ENCODE results near the gene ZIC2. TPM values are rescaled to one million over a fixed set of nuclear protein-coding genes. Genes with fewer than 3 reads are reported as not detected.

The ZIC2 gene
- total and polyA plus RNA-seq, 2 of the 4 experiments (the other 2 are of a cell fraction), result not detected

DNA sequence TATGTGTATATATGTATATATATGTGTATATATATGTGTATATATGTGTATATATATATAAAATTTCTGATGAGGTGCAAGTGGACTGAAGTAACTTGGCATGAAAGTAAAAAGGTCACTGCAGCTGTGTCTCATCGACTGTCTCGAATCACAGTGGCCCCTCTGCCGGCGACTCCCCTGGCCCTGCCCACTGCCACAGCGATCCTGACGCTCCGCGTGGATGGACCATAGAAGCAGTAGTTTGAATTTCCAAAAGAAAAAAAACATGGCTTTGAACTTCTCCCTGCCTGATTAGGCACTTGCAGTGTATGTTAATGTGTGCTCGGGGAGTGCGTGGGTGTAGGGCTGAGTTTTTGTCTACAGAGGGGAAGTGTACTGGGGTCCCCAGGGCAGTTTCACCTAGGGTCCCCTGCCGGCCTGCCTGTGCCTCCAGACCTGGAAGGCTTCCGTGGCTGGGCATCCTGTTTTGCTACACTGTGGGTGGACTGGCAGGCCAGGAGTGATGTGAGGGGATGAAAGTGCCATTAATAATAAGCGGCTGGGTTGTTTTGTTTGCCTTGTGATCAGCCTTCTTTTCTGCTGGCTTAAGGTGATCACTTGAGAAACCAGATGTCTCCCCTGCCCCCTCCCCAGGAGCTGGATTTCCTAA, 20.8 kb upstream of the ZIC2 start:
- Histone ChIP-seq H3K9me1 (ENCODE audit: insufficient read depth, low read length) (no peaks in the 10 kb centered on the region), H3K23ac (ENCODE audit: low read depth, low read length) (no peak overlapping the region), H3K27me3 (ENCODE audit: control insufficient read depth, insufficient read depth, low read length) (peaks cover 80% of the 10 kb centered on the region), H3K36me3 (ENCODE audit: control insufficient read depth, insufficient read depth, low read length) (no peaks in the 10 kb centered on the region), H3K79me1 (ENCODE audit: low read depth in 1 of 2, low read length in 2 of 2) (no peaks in the 10 kb centered on the region), H3K4me3 (ENCODE audit: insufficient read depth, low read depth, low read length) (no peak overlapping the region), H3K9me3 (ENCODE audit: control insufficient read depth, insufficient read depth, low read length) (peaks cover 12% of the 10 kb centered on the region; the same call in 1 of the 2 replicates), H4K91ac (ENCODE audit: insufficient read depth, low read depth, low read length) (no peak overlapping the region), H2BK20ac (ENCODE audit: low read depth, low read length) (no peak overlapping the region), H3K9ac (ENCODE audit: low read depth, low read length) (no peak overlapping the region), H2AK5ac (ENCODE audit: low read depth, low read length) (no peak overlapping the region), H2AK9ac (replicated peaks; ENCODE audit: low read depth, low read length, poor library complexity) (no peak overlapping the region), H2BK120ac (ENCODE audit: low read depth, low read length) (no peak overlapping the region), H3K4me2 (ENCODE audit: low read depth, low read length) (no peak overlapping the region), H3K18ac (ENCODE audit: low read depth, low read length) (no peak overlapping the region), H3K4ac (ENCODE audit: low read depth, low read length) (no peak overlapping the region), H3K14ac (replicated peaks; ENCODE audit: low read depth, low read length) (no peak overlapping the region), H4K5ac (ENCODE audit: low read depth, low read length) (no peak overlapping the region), H4K8ac (ENCODE audit: low read depth in 2 of 2, low read length in 2 of 2) (no peak overlapping the region), H2AFZ (replicated peaks; ENCODE audit: low read length, poor library complexity) (no peak overlapping the region), H3K4me1 (ENCODE audit: control insufficient read depth, insufficient read depth, low read length) (no peaks in the 10 kb centered on the region), H3K56ac (ENCODE audit: extremely low read depth, insufficient read depth, low read length) (no peak overlapping the region), H2BK5ac (ENCODE audit: low read depth, low read length, poor library complexity, severe bottlenecking) (no peak overlapping the region), H4K20me1 (ENCODE audit: insufficient read depth, low read length) (no peaks in the 10 kb centered on the region), H3K27ac (ENCODE audit: insufficient read depth, low read length) (no peak overlapping the region), H2BK15ac (ENCODE audit: low read depth, low read length) (no peak overlapping the region)
- ATAC-seq (ENCODE audit: low read depth) (no peak), DNase-seq (no peak)
- BruUV-seq (replicated peaks), result no TSS peak
- intact Hi-C loops (cut with micrococcal nuclease) (no loop called here), dilution Hi-C loops (cut with HindIII; ENCODE audit: low sequenced_read_pairs, unreplicated experiment) (no loop called here), in situ Hi-C loops (cut with MboI; ENCODE audit: low sequenced_read_pairs) (no loop called here)
- 0% methylated on average over 4 of the region's 13 CpGs; no CpG with 5 or more reads in 1 of the 2 experiments for WGBS, 2 experiments (ENCODE audit: extremely low coverage in 2 of 2, insufficient read length in 1 of 2)
- POLR2A ChIA-PET (ENCODE audit: unreplicated experiment), result no interaction called here
- CTCF ChIA-PET, result no interaction called here
- TF ChIP-seq, protein P1, sequence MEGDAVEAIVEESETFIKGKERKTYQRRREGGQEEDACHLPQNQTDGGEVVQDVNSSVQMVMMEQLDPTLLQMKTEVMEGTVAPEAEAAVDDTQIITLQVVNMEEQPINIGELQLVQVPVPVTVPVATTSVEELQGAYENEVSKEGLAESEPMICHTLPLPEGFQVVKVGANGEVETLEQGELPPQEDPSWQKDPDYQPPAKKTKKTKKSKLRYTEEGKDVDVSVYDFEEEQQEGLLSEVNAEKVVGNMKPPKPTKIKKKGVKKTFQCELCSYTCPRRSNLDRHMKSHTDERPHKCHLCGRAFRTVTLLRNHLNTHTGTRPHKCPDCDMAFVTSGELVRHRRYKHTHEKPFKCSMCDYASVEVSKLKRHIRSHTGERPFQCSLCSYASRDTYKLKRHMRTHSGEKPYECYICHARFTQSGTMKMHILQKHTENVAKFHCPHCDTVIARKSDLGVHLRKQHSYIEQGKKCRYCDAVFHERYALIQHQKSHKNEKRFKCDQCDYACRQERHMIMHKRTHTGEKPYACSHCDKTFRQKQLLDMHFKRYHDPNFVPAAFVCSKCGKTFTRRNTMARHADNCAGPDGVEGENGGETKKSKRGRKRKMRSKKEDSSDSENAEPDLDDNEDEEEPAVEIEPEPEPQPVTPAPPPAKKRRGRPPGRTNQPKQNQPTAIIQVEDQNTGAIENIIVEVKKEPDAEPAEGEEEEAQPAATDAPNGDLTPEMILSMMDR (conservative IDR thresholded peaks at IDR 0.05; ENCODE audit: low read depth, low read length), result no peak
- TF ChIP-seq, protein P2, sequence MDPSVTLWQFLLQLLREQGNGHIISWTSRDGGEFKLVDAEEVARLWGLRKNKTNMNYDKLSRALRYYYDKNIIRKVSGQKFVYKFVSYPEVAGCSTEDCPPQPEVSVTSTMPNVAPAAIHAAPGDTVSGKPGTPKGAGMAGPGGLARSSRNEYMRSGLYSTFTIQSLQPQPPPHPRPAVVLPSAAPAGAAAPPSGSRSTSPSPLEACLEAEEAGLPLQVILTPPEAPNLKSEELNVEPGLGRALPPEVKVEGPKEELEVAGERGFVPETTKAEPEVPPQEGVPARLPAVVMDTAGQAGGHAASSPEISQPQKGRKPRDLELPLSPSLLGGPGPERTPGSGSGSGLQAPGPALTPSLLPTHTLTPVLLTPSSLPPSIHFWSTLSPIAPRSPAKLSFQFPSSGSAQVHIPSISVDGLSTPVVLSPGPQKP (IDR thresholded peaks at IDR 0.05; ENCODE audit: borderline replicate concordance, low read depth, low read length), result no peak
- TF ChIP-seq CHD1 (IDR thresholded peaks at IDR 0.05; ENCODE audit: low read depth, low read length) (no peak), CEBPB (IDR thresholded peaks at IDR 0.05; ENCODE audit: low read depth, low read length) (no peak), FOS (IDR thresholded peaks at IDR 0.05; ENCODE audit: low read depth, low read length) (no peak), NFE2L2 (IDR thresholded peaks at IDR 0.05; ENCODE audit: low read depth, low read length) (no peak), MXI1 (IDR thresholded peaks at IDR 0.05; ENCODE audit: borderline replicate concordance, low read depth, low read length) (no peak), MAFK (IDR thresholded peaks at IDR 0.05; ENCODE audit: low read depth, low read length) (no peak), RFX5 (IDR thresholded peaks at IDR 0.05; ENCODE audit: low read depth, low read length) (no peak), SMC3 (IDR thresholded peaks at IDR 0.05; ENCODE audit: low read depth, low read length) (no peak), RAD21 (IDR thresholded peaks at IDR 0.05; ENCODE audit: low read length) (no peak), RCOR1 (IDR thresholded peaks at IDR 0.05; ENCODE audit: insufficient replicate concordance, low read length) (no peak), BHLHE40 (IDR thresholded peaks at IDR 0.05; ENCODE audit: low read depth, low read length) (no peak), MAZ (IDR thresholded peaks at IDR 0.05; ENCODE audit: borderline replicate concordance, low read depth, low read length) (no peak), POLR2A (IDR thresholded peaks at IDR 0.05; ENCODE audit: low read depth, low read length) (no peak)
- TF ChIP-seq, protein P3, sequence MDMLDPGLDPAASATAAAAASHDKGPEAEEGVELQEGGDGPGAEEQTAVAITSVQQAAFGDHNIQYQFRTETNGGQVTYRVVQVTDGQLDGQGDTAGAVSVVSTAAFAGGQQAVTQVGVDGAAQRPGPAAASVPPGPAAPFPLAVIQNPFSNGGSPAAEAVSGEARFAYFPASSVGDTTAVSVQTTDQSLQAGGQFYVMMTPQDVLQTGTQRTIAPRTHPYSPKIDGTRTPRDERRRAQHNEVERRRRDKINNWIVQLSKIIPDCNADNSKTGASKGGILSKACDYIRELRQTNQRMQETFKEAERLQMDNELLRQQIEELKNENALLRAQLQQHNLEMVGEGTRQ (IDR thresholded peaks at IDR 0.05; ENCODE audit: low read depth, low read length), result no peak

All from IMR-90 (cell line).